OCI-LY7 (cell line): ENCODE measurements around the gene RBBP4. TPM values are rescaled to one million over a fixed set of nuclear protein-coding genes. Genes with fewer than 3 reads are reported as not detected.
A peak's percentile ranks its signal among the peaks of the same experiment; 100 is the strongest.

ENCODE experiments used
- BruUV-seq: library from RNA; stranded (reverse); fragments of 400-500 nt; replicated peaks from 2 replicates; lab custom pipeline; 2021; lab: Mats Ljungman, UMichigan
- CTCF ChIA-PET: fragments of 300-600 bp; sonication (Branson Sonifier 250); formaldehyde crosslinking; loops from one replicate; lab custom pipeline; 2022; ENCODE audit warnings: antibody characterized with exemption; ENCODE audit not compliant: unreplicated experiment; lab: Charles Lee
- POLR2A ChIA-PET: fragments of 300-600 bp; sonication (Branson Sonifier 250); formaldehyde crosslinking; loops from one replicate; lab custom pipeline; 2022; ENCODE audit warnings: antibody characterized with exemption; lab: Charles Lee
- DNase-seq: peaks from one replicate; pipeline ENCODE4 v3.0.0-alpha.2; 2015; ENCODE audit warnings: low spot score
- H2AFZ ChIP-seq: fragments of 200-600 bp; sonication (generic), shearing (Covaris generic); 2 replicates; pipeline ENCODE4 v1.6.1; 2014; ENCODE audit warnings: mild to moderate bottlenecking, antibody characterized with exemption, low read length, moderate library complexity
- H3K27ac ChIP-seq: fragments of 200-600 bp; sonication (generic); 2 replicates; pipeline ENCODE4 v1.5.1; 2014; ENCODE audit warnings: mixed run types, low read depth, mild to moderate bottlenecking, moderate library complexity, low read length, inconsistent platforms; ENCODE audit not compliant: poor library complexity, severe bottlenecking
- H3K36me3 ChIP-seq: fragments of 200-600 bp; sonication (generic); 2 replicates; pipeline ENCODE4 v1.6.1; 2014; ENCODE audit warnings: mild to moderate bottlenecking, antibody characterized with exemption, low read length, moderate library complexity, mixed read lengths; ENCODE audit not compliant: insufficient read depth
- H3K4me1 ChIP-seq: fragments of 200-600 bp; sonication (generic); 2 replicates; pipeline ENCODE4 v1.5.1; 2014; ENCODE audit warnings: mild to moderate bottlenecking, low read length; ENCODE audit not compliant: insufficient read depth, poor library complexity, severe bottlenecking
- H3K4me2 ChIP-seq: fragments of 200-600 bp; sonication (generic); 2 replicates; pipeline ENCODE4 v1.6.1; 2014; ENCODE audit warnings: mild to moderate bottlenecking, low read length
- H3K4me3 ChIP-seq: fragments of 200-600 bp; sonication (generic); 2 replicates; pipeline ENCODE4 v1.5.1; 2014; ENCODE audit warnings: mild to moderate bottlenecking, low read depth, low read length; ENCODE audit not compliant: poor library complexity, severe bottlenecking
- H3K79me2 ChIP-seq: fragments of 200-600 bp; sonication (generic); 2 replicates; pipeline ENCODE4 v1.6.1; 2016; ENCODE audit warnings: low read depth, mild to moderate bottlenecking, low read length, moderate library complexity, mixed read lengths; ENCODE audit not compliant: insufficient read depth
- H3K9me2 ChIP-seq: fragments of 200-600 bp; sonication (generic); 2 replicates; pipeline ENCODE4 v1.6.1; 2016; ENCODE audit warnings: mild to moderate bottlenecking, low read length, mixed read lengths; ENCODE audit not compliant: insufficient read depth
- H3K9me3 ChIP-seq: fragments of 200-600 bp; sonication (generic); 2 replicates; pipeline ENCODE4 v1.6.1; 2014; ENCODE audit warnings: mild to moderate bottlenecking, mixed run types, low read length, mixed read lengths
- H4K20me1 ChIP-seq: fragments of 200-600 bp; sonication (generic); 2 replicates; pipeline ENCODE4 v1.6.1; 2014; ENCODE audit warnings: mild to moderate bottlenecking, antibody characterized with exemption, low read length, moderate library complexity, mixed read lengths; ENCODE audit not compliant: insufficient read depth
- EZH2phosphoT487 ChIP-seq: fragments of 200-600 bp; sonication (generic); IDR thresholded peaks from 2 replicates; pipeline ENCODE4 v1.6.1; 2018; ENCODE audit warnings: low read depth, borderline replicate concordance, mild to moderate bottlenecking, mixed run types, antibody characterized with exemption, low read length, moderate library complexity, mixed read lengths
- intact Hi-C: fragments of 100-400 bp; cut with micrococcal nuclease; formaldehyde crosslinking; loops from one replicate; pipeline ENCODE4 v1.10.0; 2022; ENCODE audit not compliant: unreplicated experiment
- total RNA-seq, 2 experiments: library from RNA; depleted of rRNA in 1 of 2; stranded (reverse); fragments of >200 nt in 1 of 2; shearing (Covaris generic) in 1 of 2; gene quantifications; 2 replicates each; pipeline ENCODE4 v1.2.3, GENCODE V29; 2014 to 2022
- TF ChIP-seq, protein P1 (sequence below): fragments of 200-600 bp; sonication (generic); conservative IDR thresholded peaks from 2 replicates; pipeline ENCODE4 v1.5.1; 2014; ENCODE audit warnings: mild to moderate bottlenecking, antibody characterized with exemption, low read length, moderate library complexity, mixed read lengths

Gene RBBP4
- total RNA-seq, 2 experiments from 2014 or later: 353 to 597 TPM

DNA sequence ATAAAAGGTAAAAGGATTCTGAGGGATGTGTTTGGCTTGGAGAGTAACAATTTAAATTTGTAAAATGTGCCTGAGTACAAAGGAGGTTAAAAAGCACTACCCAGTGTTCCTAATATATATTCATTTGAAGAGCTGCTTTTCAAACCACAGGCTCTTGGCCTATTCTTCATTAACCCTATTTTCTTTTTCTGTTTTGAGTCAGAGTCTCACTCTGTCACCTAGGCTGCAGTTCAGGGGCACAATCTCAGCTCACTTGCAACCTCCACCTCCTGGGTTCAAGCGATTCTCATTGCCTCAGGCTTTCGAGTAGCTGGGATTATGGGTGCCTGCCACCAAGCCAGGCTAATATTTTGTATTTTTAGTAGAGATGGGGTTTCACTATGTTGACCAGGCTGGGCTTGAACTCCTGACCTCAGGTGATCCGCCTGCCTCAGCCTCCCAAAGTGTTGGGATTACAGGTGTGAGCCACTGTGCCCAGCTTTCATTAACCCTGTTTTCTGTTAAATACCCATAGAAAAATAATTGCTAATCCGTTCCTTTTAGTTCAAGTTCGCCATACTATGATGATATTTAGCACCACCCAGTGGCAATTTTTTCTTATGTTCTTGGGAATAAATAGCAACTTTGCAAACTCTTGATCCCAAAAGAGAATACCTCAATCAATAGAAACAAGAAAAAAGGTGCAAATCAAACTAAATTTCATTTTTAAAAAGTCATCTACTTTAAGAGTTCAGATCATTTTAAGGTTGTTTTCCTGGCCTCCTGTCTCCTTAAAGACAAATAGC is 31.1 kb upstream of the RBBP4 start:
- Histone ChIP-seq H3K4me3 (no peak overlapping the region), H3K9me2 (no peaks in the 10 kb centered on the region), H4K20me1 (no peaks in the 10 kb centered on the region), H3K27ac (no peak overlapping the region), H3K9me3 (no peaks in the 10 kb centered on the region), H3K4me2 (no peak overlapping the region), H3K4me1 (peaks cover 19% of the 10 kb centered on the region), H3K79me2 (no peaks in the 10 kb centered on the region), H2AFZ (no peak overlapping the region), H3K36me3 (peaks cover 58% of the 10 kb centered on the region)
- BruUV-seq: no TSS peak
- no peak for TF ChIP-seq EZH2phosphoT487
- TF ChIP-seq, protein P1, sequence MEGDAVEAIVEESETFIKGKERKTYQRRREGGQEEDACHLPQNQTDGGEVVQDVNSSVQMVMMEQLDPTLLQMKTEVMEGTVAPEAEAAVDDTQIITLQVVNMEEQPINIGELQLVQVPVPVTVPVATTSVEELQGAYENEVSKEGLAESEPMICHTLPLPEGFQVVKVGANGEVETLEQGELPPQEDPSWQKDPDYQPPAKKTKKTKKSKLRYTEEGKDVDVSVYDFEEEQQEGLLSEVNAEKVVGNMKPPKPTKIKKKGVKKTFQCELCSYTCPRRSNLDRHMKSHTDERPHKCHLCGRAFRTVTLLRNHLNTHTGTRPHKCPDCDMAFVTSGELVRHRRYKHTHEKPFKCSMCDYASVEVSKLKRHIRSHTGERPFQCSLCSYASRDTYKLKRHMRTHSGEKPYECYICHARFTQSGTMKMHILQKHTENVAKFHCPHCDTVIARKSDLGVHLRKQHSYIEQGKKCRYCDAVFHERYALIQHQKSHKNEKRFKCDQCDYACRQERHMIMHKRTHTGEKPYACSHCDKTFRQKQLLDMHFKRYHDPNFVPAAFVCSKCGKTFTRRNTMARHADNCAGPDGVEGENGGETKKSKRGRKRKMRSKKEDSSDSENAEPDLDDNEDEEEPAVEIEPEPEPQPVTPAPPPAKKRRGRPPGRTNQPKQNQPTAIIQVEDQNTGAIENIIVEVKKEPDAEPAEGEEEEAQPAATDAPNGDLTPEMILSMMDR: peak; percentile 65
- intact Hi-C loops: no loop called here
- CTCF ChIA-PET: no interaction called here
- DNase-seq: peak; percentile 17
- POLR2A ChIA-PET: no interaction called here

DNA sequence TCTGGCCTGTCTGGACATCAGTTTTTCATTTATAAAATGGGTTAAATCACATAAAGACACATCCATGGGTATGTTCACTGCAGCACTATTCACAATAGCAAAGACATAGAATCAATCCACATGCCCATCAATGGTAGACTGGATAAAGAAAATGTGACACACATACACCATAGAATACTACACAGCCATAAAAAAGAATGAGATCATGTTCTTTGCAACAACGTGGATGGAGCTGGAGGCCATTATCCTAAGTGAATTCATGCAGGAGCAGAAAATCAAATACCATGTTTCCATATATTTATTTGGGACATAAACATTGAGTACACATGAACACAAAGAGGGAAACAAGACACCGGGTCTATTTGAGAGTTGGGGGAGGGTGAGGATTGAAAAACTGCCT is 28.8 kb upstream of the RBBP4 start:
- CTCF ChIA-PET: no interaction called here
- no peaks in the 10 kb centered on the region for H4K20me1 ChIP-seq
- no peak overlapping the region for H2AFZ ChIP-seq
- peaks cover 5% of the 10 kb centered on the region; the same call in 1 of the 2 replicates for H3K79me2 ChIP-seq
- H3K4me2 ChIP-seq: no peak overlapping the region
- TF ChIP-seq, protein P1: no peak
- no peak for TF ChIP-seq EZH2phosphoT487
- DNase-seq: no peak
- intact Hi-C loops: no loop called here
- H3K4me3 ChIP-seq: no peak overlapping the region
- peaks cover 26% of the 10 kb centered on the region for H3K4me1 ChIP-seq
- POLR2A ChIA-PET: interaction anchor here (0.6 to 1.0 kb wide), 3 partner anchors 13 to 16 kb away, joined by 3 read pairs; no protein-coding TSS in a partner anchor
- no peaks in the 10 kb centered on the region for H3K9me3 ChIP-seq
- H3K27ac ChIP-seq: no peak overlapping the region
- H3K9me2 ChIP-seq: no peaks in the 10 kb centered on the region
- BruUV-seq: no TSS peak
- peaks cover 78% of the 10 kb centered on the region for H3K36me3 ChIP-seq
